Measurements from ENCODE around the gene VEGFD. TPM values are rescaled to one million over a fixed set of nuclear protein-coding genes. Genes with fewer than 3 reads are reported as not detected.

Gene VEGFD
- total and polyA plus RNA-seq, 4 donors = 0.33 to 3.2 (median 0.41) TPM

- no peak overlapping the region for H3K4me3 ChIP-seq (ENCODE audit: low read depth, low read length)
- peak in 1 of 6 donors; percentile 67 for DNase-seq (ENCODE audit: low read depth in 4 of 6, low spot score in 6 of 6)
- no peaks in the 10 kb centered on the region for H3K9me3 ChIP-seq (ENCODE audit: control insufficient read depth, insufficient read depth, low read length)
- H3K27me3 ChIP-seq (ENCODE audit: control insufficient read depth, insufficient read depth, low read length) = peaks cover 12% of the 10 kb centered on the region
- no peaks in the 10 kb centered on the region for H3K36me3 ChIP-seq (ENCODE audit: control insufficient read depth, insufficient read depth, low read length)
- H3K4me1 ChIP-seq (ENCODE audit: control insufficient read depth, insufficient read depth, low read length) = no peaks in the 10 kb centered on the region
- H3K27ac ChIP-seq (ENCODE audit: low read depth, low read length) = no peak overlapping the region
- no CpG with 5 or more reads among the region's 3 CpGs for WGBS (ENCODE audit: insufficient coverage)
Observed at GRCh38 chrX:15373976-15374375, 10.2 kb downstream of the VEGFD start.

GRCh38 chrX:15366506-15367352, 17.5 kb downstream of the VEGFD start:
- no peak overlapping the region for H3K27ac ChIP-seq (ENCODE audit: low read depth, low read length)
- DNase-seq (ENCODE audit: low read depth in 4 of 6, low spot score in 6 of 6) = no peak
- 85% methylated on average over 5 of the region's 9 CpGs for WGBS (ENCODE audit: insufficient coverage)

GRCh38 chrX:15359701-15360100, 24.5 kb downstream of the VEGFD start:
- 38% methylated on average over 1 of the region's 2 CpGs for WGBS (ENCODE audit: insufficient coverage)
- DNase-seq (ENCODE audit: low read depth in 4 of 6, low spot score in 6 of 6) = no peak
- Histone ChIP-seq H3K27ac (ENCODE audit: low read depth, low read length) (no peak overlapping the region), H3K4me1 (ENCODE audit: control insufficient read depth, insufficient read depth, low read length) (no peaks in the 10 kb centered on the region), H3K4me3 (ENCODE audit: low read depth, low read length) (no peak overlapping the region), H3K27me3 (ENCODE audit: control insufficient read depth, insufficient read depth, low read length) (peaks cover 16% of the 10 kb centered on the region), H3K36me3 (ENCODE audit: control insufficient read depth, insufficient read depth, low read length) (no peaks in the 10 kb centered on the region), H3K9me3 (ENCODE audit: control insufficient read depth, insufficient read depth, low read length) (no peaks in the 10 kb centered on the region)

More at GRCh38 chrX:15366506-15367352, 17.5 kb downstream of the VEGFD start:
- H3K36me3 ChIP-seq (ENCODE audit: control insufficient read depth, insufficient read depth, low read length) = no peaks in the 10 kb centered on the region
- H3K4me3 ChIP-seq (ENCODE audit: low read depth, low read length) = no peak overlapping the region
- peaks cover 20% of the 10 kb centered on the region for H3K27me3 ChIP-seq (ENCODE audit: control insufficient read depth, insufficient read depth, low read length)
- no peaks in the 10 kb centered on the region for H3K9me3 ChIP-seq (ENCODE audit: control insufficient read depth, insufficient read depth, low read length)
- H3K4me1 ChIP-seq (ENCODE audit: control insufficient read depth, insufficient read depth, low read length) = no peaks in the 10 kb centered on the region

GRCh38 chrX:15358533-15358932, 25.7 kb downstream of the VEGFD start:
- no peak overlapping the region for H3K4me3 ChIP-seq (ENCODE audit: low read depth, low read length)
- H3K4me1 ChIP-seq (ENCODE audit: control insufficient read depth, insufficient read depth, low read length) = no peaks in the 10 kb centered on the region
- no peak for DNase-seq (ENCODE audit: low read depth in 4 of 6, low spot score in 6 of 6)
- no peaks in the 10 kb centered on the region for H3K36me3 ChIP-seq (ENCODE audit: control insufficient read depth, insufficient read depth, low read length)
- WGBS (ENCODE audit: insufficient coverage) = no CpG with 5 or more reads among the region's 2 CpGs
- H3K27ac ChIP-seq (ENCODE audit: low read depth, low read length) = no peak overlapping the region
- peaks cover 13% of the 10 kb centered on the region for H3K27me3 ChIP-seq (ENCODE audit: control insufficient read depth, insufficient read depth, low read length)
- no peaks in the 10 kb centered on the region for H3K9me3 ChIP-seq (ENCODE audit: control insufficient read depth, insufficient read depth, low read length)

- no peak overlapping the region for H3K27ac ChIP-seq (ENCODE audit: low read depth, low read length)
- peaks cover 13% of the 10 kb centered on the region for H3K27me3 ChIP-seq (ENCODE audit: control insufficient read depth, insufficient read depth, low read length)
- WGBS (ENCODE audit: insufficient coverage) = no CpG with 5 or more reads among the region's 1 CpG
- no peaks in the 10 kb centered on the region for H3K4me1 ChIP-seq (ENCODE audit: control insufficient read depth, insufficient read depth, low read length)
- H3K9me3 ChIP-seq (ENCODE audit: control insufficient read depth, insufficient read depth, low read length) = no peaks in the 10 kb centered on the region
- no peaks in the 10 kb centered on the region for H3K36me3 ChIP-seq (ENCODE audit: control insufficient read depth, insufficient read depth, low read length)
- DNase-seq (ENCODE audit: low read depth in 4 of 6, low spot score in 6 of 6) = no peak
- H3K4me3 ChIP-seq (ENCODE audit: low read depth, low read length) = no peak overlapping the region
Observed at GRCh38 chrX:15356444-15356843, 27.8 kb downstream of the VEGFD start.

GRCh38 chrX:15350329-15350996, 33.8 kb downstream of the VEGFD start:
- H3K4me1 ChIP-seq (ENCODE audit: control insufficient read depth, insufficient read depth, low read length) = no peaks in the 10 kb centered on the region
- WGBS (ENCODE audit: insufficient coverage) = 30% methylated on average over 5 of the region's 8 CpGs
- no peaks in the 10 kb centered on the region for H3K9me3 ChIP-seq (ENCODE audit: control insufficient read depth, insufficient read depth, low read length)
- no peak overlapping the region for H3K4me3 ChIP-seq (ENCODE audit: low read depth, low read length)
- no peak overlapping the region for H3K27ac ChIP-seq (ENCODE audit: low read depth, low read length)
- DNase-seq (ENCODE audit: low read depth in 4 of 6, low spot score in 6 of 6) = peak in 1 of 6 donors; percentile 3
- no peaks in the 10 kb centered on the region for H3K36me3 ChIP-seq (ENCODE audit: control insufficient read depth, insufficient read depth, low read length)
- H3K27me3 ChIP-seq (ENCODE audit: control insufficient read depth, insufficient read depth, low read length) = peaks cover 14% of the 10 kb centered on the region

GRCh38 chrX:15349046-15349445, 35.2 kb downstream of the VEGFD start:
- Histone ChIP-seq H3K4me1 (ENCODE audit: control insufficient read depth, insufficient read depth, low read length) (no peaks in the 10 kb centered on the region), H3K9me3 (ENCODE audit: control insufficient read depth, insufficient read depth, low read length) (no peaks in the 10 kb centered on the region), H3K36me3 (ENCODE audit: control insufficient read depth, insufficient read depth, low read length) (no peaks in the 10 kb centered on the region), H3K27ac (ENCODE audit: low read depth, low read length) (no peak overlapping the region), H3K27me3 (ENCODE audit: control insufficient read depth, insufficient read depth, low read length) (peaks cover 19% of the 10 kb centered on the region), H3K4me3 (ENCODE audit: low read depth, low read length) (no peak overlapping the region)
- WGBS (ENCODE audit: insufficient coverage) = 6% methylated on average over 2 of the region's 2 CpGs
- peak; percentile 26 to 90 (median 48) for DNase-seq (ENCODE audit: low read depth in 4 of 6, low spot score in 6 of 6)

- no peaks in the 10 kb centered on the region for H3K4me1 ChIP-seq (ENCODE audit: control insufficient read depth, insufficient read depth, low read length)
- H3K27ac ChIP-seq (ENCODE audit: low read depth, low read length) = no peak overlapping the region
- 36% methylated on average over 2 of the region's 3 CpGs for WGBS (ENCODE audit: insufficient coverage)
- peak in 2 of 6 donors; percentile 8 to 74 for DNase-seq (ENCODE audit: low read depth in 4 of 6, low spot score in 6 of 6)
- no peaks in the 10 kb centered on the region for H3K9me3 ChIP-seq (ENCODE audit: control insufficient read depth, insufficient read depth, low read length)
- H3K36me3 ChIP-seq (ENCODE audit: control insufficient read depth, insufficient read depth, low read length) = no peaks in the 10 kb centered on the region
- H3K27me3 ChIP-seq (ENCODE audit: control insufficient read depth, insufficient read depth, low read length) = peaks cover 29% of the 10 kb centered on the region
- no peak overlapping the region for H3K4me3 ChIP-seq (ENCODE audit: low read depth, low read length)
Observed at GRCh38 chrX:15345976-15346375, 38.2 kb downstream of the VEGFD start.

GRCh38 chrX:15344106-15344505, 40.1 kb downstream of the VEGFD start:
- Histone ChIP-seq H3K27ac (ENCODE audit: low read depth, low read length) (no peak overlapping the region), H3K4me3 (ENCODE audit: low read depth, low read length) (no peak overlapping the region), H3K27me3 (ENCODE audit: control insufficient read depth, insufficient read depth, low read length) (peaks cover 25% of the 10 kb centered on the region), H3K4me1 (ENCODE audit: control insufficient read depth, insufficient read depth, low read length) (no peaks in the 10 kb centered on the region), H3K9me3 (ENCODE audit: control insufficient read depth, insufficient read depth, low read length) (no peaks in the 10 kb centered on the region), H3K36me3 (ENCODE audit: control insufficient read depth, insufficient read depth, low read length) (no peaks in the 10 kb centered on the region)
- DNase-seq (ENCODE audit: low read depth in 4 of 6, low spot score in 6 of 6) = no peak

GRCh38 chrX:15343075-15343476, 41.1 kb downstream of the VEGFD start:
- DNase-seq (ENCODE audit: low read depth in 4 of 6, low spot score in 6 of 6) = no peak
- Histone ChIP-seq H3K4me3 (ENCODE audit: low read depth, low read length) (no peak overlapping the region), H3K36me3 (ENCODE audit: control insufficient read depth, insufficient read depth, low read length) (no peaks in the 10 kb centered on the region), H3K4me1 (ENCODE audit: control insufficient read depth, insufficient read depth, low read length) (no peaks in the 10 kb centered on the region), H3K27me3 (ENCODE audit: control insufficient read depth, insufficient read depth, low read length) (peaks cover 33% of the 10 kb centered on the region), H3K27ac (ENCODE audit: low read depth, low read length) (no peak overlapping the region), H3K9me3 (ENCODE audit: control insufficient read depth, insufficient read depth, low read length) (no peaks in the 10 kb centered on the region)
- WGBS (ENCODE audit: insufficient coverage) = 80% methylated on average over 2 of the region's 5 CpGs

Data from spinal cord (tissue), 10 donors.